ENCODE data around the gene RASAL2.

DNA sequence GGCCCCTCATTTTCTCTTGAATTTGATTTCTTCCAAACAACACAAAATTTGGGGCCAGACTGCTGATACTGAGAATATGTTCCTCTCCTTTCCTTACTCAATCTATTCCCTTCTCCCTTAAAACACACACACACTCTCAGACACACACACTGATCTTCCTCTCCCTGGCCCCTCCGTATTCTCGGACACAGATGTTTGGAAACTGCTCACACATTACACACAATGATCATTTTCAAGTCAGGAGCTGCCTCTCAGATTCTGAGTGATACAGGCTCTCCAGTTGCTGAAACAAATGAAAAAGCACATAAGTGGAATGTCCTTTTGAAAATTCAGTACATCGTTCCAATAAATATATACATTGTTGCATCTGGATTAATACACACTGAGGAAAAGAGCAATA is 241.5 kb downstream of the RASAL2 start:
- TF ChIP-seq POLR2A (IDR thresholded peaks at IDR 0.05; ENCODE audit: low read depth, low read length) (no peak), POLR2AphosphoS5 (IDR thresholded peaks at IDR 0.05; ENCODE audit: low read depth, low read length) (no peak), TAF1 (IDR thresholded peaks at IDR 0.05; ENCODE audit: low read depth, low read length) (no peak), PAX5 (IDR thresholded peaks at IDR 0.05; ENCODE audit: insufficient read depth, low read length, severe bottlenecking) (no peak), POU2F2 (IDR thresholded peaks at IDR 0.05; ENCODE audit: low read depth, low read length) (no peak), SPI1 (IDR thresholded peaks at IDR 0.05; ENCODE audit: low read depth, low read length) (no peak)

Data from GM12891 (cell line).